CD4-positive, alpha-beta T cell (primary cell): ENCODE results near the gene ARHGEF2. TPM values are rescaled to one million over a fixed set of nuclear protein-coding genes. Genes with fewer than 3 reads are reported as not detected.

Experiments
- ATAC-seq: fragments of 200-7000 bp; cut with Tn5 transposase; one replicate; pipeline ENCODE4 v1.10.0; 2022; ENCODE audit warnings: mild to moderate bottlenecking; ENCODE audit not compliant: poor library complexity
- CTCF ChIA-PET: fragments of 350-600 bp; sonication (Branson Sonifier 250); formaldehyde crosslinking; loops from one replicate; lab custom pipeline; 2021; ENCODE audit warnings: antibody characterized with exemption, inconsistent platforms; lab: Charles Lee
- POLR2A ChIA-PET: fragments of 350-600 bp; sonication (Branson Sonifier 250); formaldehyde crosslinking; loops from one replicate; lab custom pipeline; 2021; ENCODE audit warnings: antibody characterized with exemption, inconsistent platforms; lab: Charles Lee
- DNase-seq, 14 experiments: peaks; one replicate each; pipeline ENCODE4 v3.0.0-alpha.2; 2013 to 2020; ENCODE audit warnings: mixed read lengths in 2 of 14
- H3K27ac ChIP-seq, 2 donors: one replicate each; pipeline versions ENCODE4 v1.5.1 to v1.7.0; 2013; ENCODE audit warnings: low read length in 2 of 2, low read depth in 1 of 2, mild to moderate bottlenecking in 1 of 2
- H3K27me3 ChIP-seq, 2 experiments: 1 replicate in 1 of 2; 2 replicates in 1 of 2; pipeline versions ENCODE4 v1.6.1 to v1.7.0; 2013; ENCODE audit warnings: low read length in 2 of 2, control low read depth in 1 of 2, mild to moderate bottlenecking in 1 of 2, moderate library complexity in 1 of 2; ENCODE audit not compliant: insufficient read depth in 2 of 2, control insufficient read depth in 1 of 2
- H3K36me3 ChIP-seq: one replicate; pipeline ENCODE4 v1.6.1; 2013; ENCODE audit warnings: low read length, control low read depth; ENCODE audit not compliant: insufficient read depth
- H3K4me1 ChIP-seq: one replicate; pipeline ENCODE4 v1.6.1; 2013; ENCODE audit warnings: low read length, control low read depth; ENCODE audit not compliant: insufficient read depth
- H3K4me3 ChIP-seq: one replicate; pipeline ENCODE4 v1.5.1; 2013; ENCODE audit warnings: mild to moderate bottlenecking, low read length, moderate library complexity
- H3K9me3 ChIP-seq, 2 experiments: 1 replicate in 1 of 2; 2 replicates in 1 of 2; pipeline versions ENCODE4 v1.6.1 to v1.7.0; 2013; ENCODE audit warnings: low read length in 2 of 2, mild to moderate bottlenecking in 2 of 2, control low read depth in 1 of 2, moderate library complexity in 1 of 2; ENCODE audit not compliant: control insufficient read depth in 1 of 2, insufficient read depth in 1 of 2
- H3K27ac Mint-ChIP-seq: one replicate; pipeline ENCODE4 v1.8.0; 2020; ENCODE audit warnings: mixed read lengths
- H3K27me3 Mint-ChIP-seq: one replicate; pipeline ENCODE4 v1.8.0; 2021; ENCODE audit warnings: mixed read lengths
- H3K36me3 Mint-ChIP-seq: one replicate; pipeline ENCODE4 v1.8.0; 2021; ENCODE audit warnings: low read depth, mixed read lengths
- H3K4me1 Mint-ChIP-seq: one replicate; pipeline ENCODE4 v1.8.0; 2021; ENCODE audit warnings: low read depth, mixed read lengths
- H3K4me3 Mint-ChIP-seq: one replicate; pipeline ENCODE4 v1.8.0; 2020; ENCODE audit warnings: mild to moderate bottlenecking, mixed read lengths
- H3K9me3 Mint-ChIP-seq: one replicate; pipeline ENCODE4 v1.8.0; 2020; ENCODE audit warnings: mixed read lengths
- intact Hi-C, 2 experiments: fragments of 100-400 bp; cut with DNase I in 1 of 2; cut with micrococcal nuclease in 1 of 2; formaldehyde crosslinking; loops; one replicate each; pipeline versions ENCODE4 v1.15.1 to v1.9.0; 2023 to 2025; cut with DNase I, micrococcal nuclease
- total RNA-seq, 174 experiments: library from RNA in 2 of 174; stranded (reverse) in 2 of 174; gene quantifications; one replicate each; pipeline ENCODE4 v1.2.3 and lab custom pipeline; 2021 to 2026
- TF ChIP-seq, protein P1 (sequence below): fragments of 200-600 bp; IDR thresholded peaks from one replicate; pipeline ENCODE4 v1.8.0; 2022; ENCODE audit warnings: antibody characterized with exemption, mild to moderate bottlenecking

ARHGEF2 gene
- total RNA-seq, 2 experiments from 2014 or later, result 54.8 to 62.4 TPM

DNA sequence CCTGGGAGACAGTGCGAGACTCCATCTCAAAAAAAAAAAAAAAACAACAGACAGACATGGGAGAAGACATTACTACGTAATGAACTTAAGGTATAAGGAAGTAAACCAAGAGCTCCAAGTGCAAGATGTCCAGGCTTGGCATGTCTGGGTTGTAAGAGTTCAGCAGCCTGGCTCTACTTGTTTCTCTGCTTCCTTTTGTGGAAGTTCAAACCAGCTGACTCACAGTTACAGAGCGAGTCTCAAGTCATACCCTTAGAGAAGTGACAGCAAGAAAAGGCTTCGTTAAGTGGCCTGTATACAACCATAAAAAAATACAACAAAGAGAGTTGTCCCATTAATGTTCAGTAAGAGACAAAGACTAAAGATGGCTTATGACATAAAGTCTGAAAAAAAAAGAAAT lies 68.5 kb downstream of the ARHGEF2 start:
- Mint-ChIP-seq H3K27ac (peak overlapping the region; percentile 90), H3K4me3 (peak overlapping the region; percentile 100), H3K27me3 (no peaks in the 10 kb centered on the region), H3K9me3 (no peaks in the 10 kb centered on the region), H3K36me3 (peaks cover 72% of the 10 kb centered on the region), H3K4me1 (peaks cover 28% of the 10 kb centered on the region)
- Histone ChIP-seq H3K4me1 (peaks cover 25% of the 10 kb centered on the region), H3K4me3 (peak overlapping the region; percentile 67), H3K27me3 (no peaks in the 10 kb centered on the region), H3K27ac (peak overlapping the region in 1 of 2 donors; percentile 60), H3K9me3 (no peaks in the 10 kb centered on the region), H3K36me3 (peaks cover 53% of the 10 kb centered on the region)
- ATAC-seq (no peak), DNase-seq (peak in 4 of 14 experiments; percentile 17 to 61 (median 41))
- POLR2A ChIA-PET, result interaction anchor here (0.6 to 1.3 kb wide), 2 partner anchors 51 to 366 kb away, joined by 3 to 4 read pairs; partner anchors contain the start of gene SYT11
- CTCF ChIA-PET, result interaction anchor here (0.7 to 1.2 kb wide), 2 partner anchors 8 to 80 kb away, joined by 3 read pairs; no protein-coding TSS in a partner anchor
- intact Hi-C loops, result loop anchor here (2.0 to 10.0 kb wide), 4 partner anchors 25 to 147 kb away; partner anchors contain the start of genes GON4L (in 1 of the 2), KHDC4 (in 1 of the 2) and SYT11 (in 1 of the 2)
- TF ChIP-seq, protein P1, sequence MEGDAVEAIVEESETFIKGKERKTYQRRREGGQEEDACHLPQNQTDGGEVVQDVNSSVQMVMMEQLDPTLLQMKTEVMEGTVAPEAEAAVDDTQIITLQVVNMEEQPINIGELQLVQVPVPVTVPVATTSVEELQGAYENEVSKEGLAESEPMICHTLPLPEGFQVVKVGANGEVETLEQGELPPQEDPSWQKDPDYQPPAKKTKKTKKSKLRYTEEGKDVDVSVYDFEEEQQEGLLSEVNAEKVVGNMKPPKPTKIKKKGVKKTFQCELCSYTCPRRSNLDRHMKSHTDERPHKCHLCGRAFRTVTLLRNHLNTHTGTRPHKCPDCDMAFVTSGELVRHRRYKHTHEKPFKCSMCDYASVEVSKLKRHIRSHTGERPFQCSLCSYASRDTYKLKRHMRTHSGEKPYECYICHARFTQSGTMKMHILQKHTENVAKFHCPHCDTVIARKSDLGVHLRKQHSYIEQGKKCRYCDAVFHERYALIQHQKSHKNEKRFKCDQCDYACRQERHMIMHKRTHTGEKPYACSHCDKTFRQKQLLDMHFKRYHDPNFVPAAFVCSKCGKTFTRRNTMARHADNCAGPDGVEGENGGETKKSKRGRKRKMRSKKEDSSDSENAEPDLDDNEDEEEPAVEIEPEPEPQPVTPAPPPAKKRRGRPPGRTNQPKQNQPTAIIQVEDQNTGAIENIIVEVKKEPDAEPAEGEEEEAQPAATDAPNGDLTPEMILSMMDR, result no peak

DNA sequence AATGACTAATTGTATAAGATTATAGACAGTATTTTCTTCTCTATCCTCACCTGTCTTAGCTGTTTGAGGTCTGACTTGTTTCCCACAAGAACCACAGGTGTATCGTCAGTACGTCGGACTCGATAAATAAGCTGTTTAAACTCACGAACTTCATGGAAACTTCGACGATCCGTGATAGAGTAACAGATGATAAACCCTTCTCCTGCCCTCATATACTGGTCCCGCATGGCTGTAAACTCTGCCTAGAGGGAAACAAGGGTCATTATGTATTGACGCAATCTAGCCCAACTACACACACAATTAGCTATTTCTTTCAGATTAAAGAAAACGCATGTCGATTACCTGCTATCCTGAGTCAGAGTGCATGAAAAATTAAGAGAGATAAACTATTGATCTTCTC lies 74.1 kb downstream of the ARHGEF2 start:
- no peak overlapping the region for H3K27ac Mint-ChIP-seq
- peaks cover 68% of the 10 kb centered on the region for H3K36me3 Mint-ChIP-seq

DNA sequence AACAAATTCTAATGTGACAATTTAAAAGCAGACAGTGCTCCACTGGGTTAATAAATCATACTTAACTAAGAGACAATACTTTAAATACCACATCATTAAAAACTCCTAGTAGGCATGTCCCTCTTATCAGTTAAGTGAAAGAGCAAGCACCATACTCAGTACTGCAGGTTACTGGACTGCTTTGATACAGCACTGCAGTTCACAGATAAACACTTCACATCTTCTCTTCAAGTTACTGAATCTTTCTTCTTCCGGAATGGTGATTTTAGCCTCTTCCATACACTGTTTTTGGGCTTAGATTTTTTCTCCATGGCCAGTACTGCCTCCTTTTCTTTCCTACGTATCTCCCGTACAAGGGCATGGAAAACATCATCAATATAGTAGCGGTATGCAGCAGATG lies 78.2 kb downstream of the ARHGEF2 start:
- ATAC-seq, result no peak
- Mint-ChIP-seq H3K9me3 (no peaks in the 10 kb centered on the region), H3K36me3 (peaks cover 65% of the 10 kb centered on the region), H3K27ac (no peak overlapping the region), H3K4me3 (no peak overlapping the region), H3K27me3 (no peaks in the 10 kb centered on the region), H3K4me1 (peaks cover 10% of the 10 kb centered on the region)
- no peak for DNase-seq
- intact Hi-C loops, result no loop called here
- Histone ChIP-seq H3K4me1 (no peaks in the 10 kb centered on the region), H3K27me3 (no peaks in the 10 kb centered on the region), H3K4me3 (no peak overlapping the region), H3K27ac (no peak overlapping the region), H3K36me3 (peaks cover 67% of the 10 kb centered on the region), H3K9me3 (no peaks in the 10 kb centered on the region)
- TF ChIP-seq, protein P1, result no peak
- ChIA-PET CTCF (no interaction called here), POLR2A (interaction anchor here (0.6 kb wide), 1 partner anchor 43 kb away, joined by 4 read pairs; the partner anchor contains the start of gene GON4L)

More for the DNA sequence above, 74.1 kb downstream of the ARHGEF2 start:
- Mint-ChIP-seq H3K4me1 (peaks cover 7% of the 10 kb centered on the region), H3K4me3 (no peak overlapping the region), H3K9me3 (no peaks in the 10 kb centered on the region), H3K27me3 (no peaks in the 10 kb centered on the region)
- Histone ChIP-seq H3K36me3 (peaks cover 69% of the 10 kb centered on the region), H3K27ac (no peak overlapping the region), H3K27me3 (no peaks in the 10 kb centered on the region), H3K4me1 (peaks cover 5% of the 10 kb centered on the region), H3K9me3 (no peaks in the 10 kb centered on the region), H3K4me3 (no peak overlapping the region)
- intact Hi-C loops, result no loop called here
- ATAC-seq, result no peak
- CTCF ChIA-PET, result interaction anchor here (0.6 to 0.7 kb wide), 2 partner anchors 74 to 104 kb away, joined by 3 read pairs; partner anchors contain the start of gene ARHGEF2
- POLR2A ChIA-PET, result interaction anchor here (0.8 kb wide), 1 partner anchor 30 kb away, joined by 3 read pairs; the partner anchor contains the start of gene KHDC4
- no peak for DNase-seq
- TF ChIP-seq, protein P1, result no peak
